Osteocyte (in vitro differentiated cells): ENCODE results near the gene TXNRD2. TPM values are rescaled to one million over a fixed set of nuclear protein-coding genes. Genes with fewer than 3 reads are reported as not detected.

ENCODE experiments used
- DNase-seq: peaks from one replicate; pipeline ENCODE4 v3.0.0; 2021; ENCODE audit warnings: mixed read lengths; ENCODE audit not compliant: unreplicated experiment; ENCODE audit errors: extremely low spot score
- H3K27ac Mint-ChIP-seq: one replicate; pipeline ENCODE4 v1.8.0; 2021; ENCODE audit warnings: mild to moderate bottlenecking, mixed read lengths; ENCODE audit not compliant: unreplicated experiment
- H3K27me3 Mint-ChIP-seq: one replicate; pipeline ENCODE4 v1.8.0; 2021; ENCODE audit warnings: mixed read lengths; ENCODE audit not compliant: unreplicated experiment
- H3K36me3 Mint-ChIP-seq: one replicate; pipeline ENCODE4 v1.8.0; 2021; ENCODE audit warnings: mixed read lengths; ENCODE audit not compliant: unreplicated experiment
- H3K4me1 Mint-ChIP-seq: one replicate; pipeline ENCODE4 v1.8.0; 2021; ENCODE audit warnings: mixed read lengths; ENCODE audit not compliant: unreplicated experiment
- H3K4me3 Mint-ChIP-seq: one replicate; pipeline ENCODE4 v1.8.0; 2021; ENCODE audit warnings: mild to moderate bottlenecking, moderate library complexity, mixed read lengths; ENCODE audit not compliant: unreplicated experiment
- H3K9me3 Mint-ChIP-seq: one replicate; pipeline ENCODE4 v1.8.0; 2021; ENCODE audit warnings: mixed read lengths; ENCODE audit not compliant: unreplicated experiment
- CTCF ChIP-seq: fragments of 200-600 bp; sonication (generic); IDR thresholded peaks from 2 replicates; pipeline ENCODE4 v1.5.0; 2021; ENCODE audit warnings: antibody characterized with exemption, mild to moderate bottlenecking, moderate library complexity
- total RNA-seq: library from RNA; stranded (reverse); gene quantifications from 2 replicates; pipeline ENCODE4 v1.2.1, GENCODE V29; 2021

Gene TXNRD2
- total RNA-seq, 1 donor from 2014 or later = 12.6 TPM

- peaks cover 10% of the 10 kb centered on the region for H3K36me3 Mint-ChIP-seq
- no peaks in the 10 kb centered on the region for H3K9me3 Mint-ChIP-seq
- no peaks in the 10 kb centered on the region for H3K27me3 Mint-ChIP-seq
- DNase-seq = peak; percentile 73
- H3K4me3 Mint-ChIP-seq = peak overlapping the region; percentile 89
- peaks cover 32% of the 10 kb centered on the region for H3K4me1 Mint-ChIP-seq
- TF ChIP-seq CTCF = no peak
- no peak overlapping the region for H3K27ac Mint-ChIP-seq
These were observed 90.1 kb downstream of the TXNRD2 start for GRCh38 chr22:19851291-19852176.

GRCh38 chr22:19850763-19851109 is 90.9 kb downstream of the TXNRD2 start:
- H3K4me1 Mint-ChIP-seq = peaks cover 26% of the 10 kb centered on the region
- H3K27me3 Mint-ChIP-seq = no peaks in the 10 kb centered on the region
- H3K36me3 Mint-ChIP-seq = peaks cover 10% of the 10 kb centered on the region
- H3K27ac Mint-ChIP-seq = peak overlapping the region; percentile 31
- H3K4me3 Mint-ChIP-seq = no peak overlapping the region
- no peaks in the 10 kb centered on the region for H3K9me3 Mint-ChIP-seq
- TF ChIP-seq CTCF = no peak
- peak; percentile 68 for DNase-seq

GRCh38 chr22:19849835-19850762 is 91.5 kb downstream of the TXNRD2 start:
- Mint-ChIP-seq H3K9me3 (no peaks in the 10 kb centered on the region), H3K27ac (peak overlapping the region; percentile 31), H3K36me3 (peaks cover 10% of the 10 kb centered on the region), H3K4me3 (no peak overlapping the region), H3K4me1 (peaks cover 25% of the 10 kb centered on the region), H3K27me3 (no peaks in the 10 kb centered on the region)
- TF ChIP-seq CTCF = no peak
- DNase-seq = no peak

- Mint-ChIP-seq H3K36me3 (peaks cover 10% of the 10 kb centered on the region), H3K4me1 (peaks cover 35% of the 10 kb centered on the region), H3K9me3 (no peaks in the 10 kb centered on the region), H3K4me3 (no peak overlapping the region), H3K27me3 (no peaks in the 10 kb centered on the region), H3K27ac (peak overlapping the region; percentile 7)
- TF ChIP-seq CTCF = no peak
- DNase-seq = no peak
These were observed 93.1 kb downstream of the TXNRD2 start for GRCh38 chr22:19848298-19849224.
